A204.1 (cell line): ENCODE measurements around the gene ATP2C2.

Source experiments
- FAIRE-seq: peaks from 2 replicates; lab custom pipeline; 2012; peaks lifted over from hg19 to GRCh38; lab: Jason Lieb, UNC

Gene ATP2C2

GRCh38 chr16:84478172-84478947 lies 110.0 kb downstream of the ATP2C2 start:
- no peak for FAIRE-seq

GRCh38 chr16:84479716-84480450 lies 111.5 kb downstream of the ATP2C2 start:
- FAIRE-seq: no peak

- no peak for FAIRE-seq
These were observed 112.9 kb downstream of the ATP2C2 start for GRCh38 chr16:84481051-84481735.

GRCh38 chr16:84482001-84482891 lies 113.9 kb downstream of the ATP2C2 start:
- no peak for FAIRE-seq

- FAIRE-seq: no peak
These were observed 114.9 kb downstream of the ATP2C2 start for GRCh38 chr16:84482951-84483881.

- no peak for FAIRE-seq
These were observed 115.7 kb downstream of the ATP2C2 start for GRCh38 chr16:84483882-84484565.

- FAIRE-seq: peak; percentile 86
These were observed 116.4 kb downstream of the ATP2C2 start for GRCh38 chr16:84484579-84485254.

GRCh38 chr16:84485255-84486010 lies 117.1 kb downstream of the ATP2C2 start:
- no peak for FAIRE-seq

GRCh38 chr16:84486126-84486525 lies 117.8 kb downstream of the ATP2C2 start:
- FAIRE-seq: no peak

GRCh38 chr16:84486551-84487235 lies 118.4 kb downstream of the ATP2C2 start:
- FAIRE-seq: no peak

GRCh38 chr16:84487358-84487757 lies 119.0 kb downstream of the ATP2C2 start:
- FAIRE-seq: no peak

- no peak for FAIRE-seq
These were observed 120.8 kb downstream of the ATP2C2 start for GRCh38 chr16:84489131-84489530.

GRCh38 chr16:84495506-84495905 lies 127.2 kb downstream of the ATP2C2 start:
- no peak for FAIRE-seq

- FAIRE-seq: no peak
These were observed 128.7 kb downstream of the ATP2C2 start for GRCh38 chr16:84496991-84497390.

- no peak for FAIRE-seq
These were observed 129.3 kb downstream of the ATP2C2 start for GRCh38 chr16:84497418-84498222.

- FAIRE-seq: no peak
These were observed 129.9 kb downstream of the ATP2C2 start for GRCh38 chr16:84498223-84498610.

- no peak for FAIRE-seq
These were observed 130.7 kb downstream of the ATP2C2 start for GRCh38 chr16:84498859-84499620.
